GM19324 (cell line): ENCODE measurements around the gene TIMM13.
"Not testable (repeated sequence)": the region's sequence is repeated elsewhere in the genome, so short reads cannot be mapped to it uniquely, and the experiment has no call there.

Experiments used
- ATAC-seq: cut with Tn5 transposase; IDR thresholded peaks from one replicate; pipeline ENCODE4 v1.9.1; 2021; ENCODE audit warnings: mild to moderate bottlenecking, moderate library complexity; ENCODE audit not compliant: unreplicated experiment, low FRiP score

TIMM13 gene

DNA sequence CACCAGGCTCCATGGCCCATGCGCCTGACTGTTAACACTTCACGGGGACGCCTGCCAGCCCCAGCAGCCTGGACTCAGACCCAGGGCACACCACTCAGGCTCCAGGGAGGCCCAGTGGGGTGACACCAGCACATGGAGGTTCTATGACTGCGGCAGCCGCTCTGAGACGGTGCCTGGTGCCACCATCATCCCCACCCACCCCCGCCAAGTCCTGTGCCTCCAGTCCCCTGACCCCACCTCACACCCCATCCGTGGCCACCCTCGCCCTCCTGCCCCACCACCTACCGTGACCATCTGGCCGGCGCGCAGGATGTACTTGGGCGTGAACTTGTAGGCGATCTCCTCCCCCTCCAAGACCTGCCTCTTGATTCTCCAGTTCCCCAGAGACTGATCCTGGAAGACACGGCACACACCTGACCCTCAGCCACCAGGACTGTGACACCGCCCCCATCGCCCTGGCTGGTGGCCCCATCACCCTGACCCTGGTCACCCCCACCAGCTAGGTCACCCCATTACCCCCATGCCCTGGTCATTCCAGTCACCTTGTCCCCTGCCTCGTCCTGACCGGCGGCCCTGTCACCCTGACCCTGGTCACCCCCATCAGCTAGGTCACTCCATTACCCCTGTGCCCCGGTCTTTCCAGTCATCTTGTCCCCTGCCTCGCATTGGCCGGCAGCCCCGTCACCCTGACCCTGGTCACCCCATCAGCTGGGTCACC lies 4.9 kb upstream of the TIMM13 start:
- no peak for ATAC-seq

DNA sequence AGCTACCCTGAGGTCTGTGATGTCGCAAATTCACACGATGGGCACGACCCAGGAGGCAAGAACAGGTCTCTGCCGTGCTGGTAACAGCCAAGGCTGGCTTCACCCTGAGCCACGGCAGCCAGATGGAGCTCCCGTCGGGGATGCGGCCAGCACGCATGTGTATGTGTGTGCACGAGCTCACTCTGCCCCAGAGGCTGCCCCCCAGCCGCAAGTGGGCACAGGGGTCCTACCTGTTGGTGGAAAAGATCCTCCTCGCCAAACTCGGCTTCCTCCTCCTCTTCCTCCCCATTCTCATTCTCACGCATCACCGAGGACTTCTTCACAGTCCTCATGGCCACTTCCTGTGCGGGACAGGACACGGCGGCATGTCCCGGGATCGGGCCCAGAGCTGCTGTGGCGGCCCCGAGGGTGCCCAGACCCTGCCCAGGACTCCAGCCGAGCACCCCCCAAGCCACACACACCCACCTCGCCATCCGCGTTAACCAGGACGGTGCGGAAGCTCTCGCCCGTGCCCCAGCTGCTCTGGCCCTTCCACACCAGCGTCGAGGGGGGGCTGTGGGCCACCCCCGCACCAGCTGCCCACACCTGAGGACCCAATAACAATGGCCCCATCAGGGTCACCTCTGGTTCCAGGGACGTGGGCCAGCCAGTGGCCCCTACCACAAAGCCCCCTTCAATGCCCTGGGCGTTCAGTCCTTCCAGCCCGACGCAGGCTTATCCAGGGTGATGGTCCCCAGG lies 4.1 kb upstream of the TIMM13 start:
- no peak for ATAC-seq

DNA sequence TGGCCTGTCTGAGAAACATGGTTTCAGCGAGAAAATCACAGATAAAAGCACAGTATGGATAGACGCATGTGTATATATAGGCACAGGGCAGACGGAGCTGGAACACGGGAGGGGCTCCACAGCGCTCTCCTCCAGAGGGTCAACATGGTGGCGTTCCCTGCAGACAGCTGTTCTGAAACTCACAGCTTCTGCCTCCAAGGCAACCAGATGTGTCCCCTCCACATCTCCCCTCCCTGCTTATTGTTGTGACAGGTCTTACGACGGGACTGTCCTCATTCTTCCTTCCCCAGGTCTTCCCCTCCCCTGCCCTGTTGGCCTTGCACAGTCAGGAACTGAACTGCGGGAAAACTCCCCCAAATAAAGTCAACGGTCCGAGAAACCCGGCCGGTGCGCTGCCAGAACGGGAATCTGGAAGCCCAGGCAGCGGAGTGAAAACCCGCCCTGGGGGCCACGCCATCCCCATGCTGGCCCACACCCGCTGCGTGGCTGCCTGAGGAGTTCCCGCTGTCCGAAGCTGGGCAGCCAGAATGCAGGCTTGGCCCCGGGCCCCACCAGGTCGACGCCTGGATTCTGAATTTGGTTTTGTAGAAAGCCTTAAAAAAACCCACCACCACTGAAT lies 2.6 kb upstream of the TIMM13 start:
- no peak for ATAC-seq

DNA sequence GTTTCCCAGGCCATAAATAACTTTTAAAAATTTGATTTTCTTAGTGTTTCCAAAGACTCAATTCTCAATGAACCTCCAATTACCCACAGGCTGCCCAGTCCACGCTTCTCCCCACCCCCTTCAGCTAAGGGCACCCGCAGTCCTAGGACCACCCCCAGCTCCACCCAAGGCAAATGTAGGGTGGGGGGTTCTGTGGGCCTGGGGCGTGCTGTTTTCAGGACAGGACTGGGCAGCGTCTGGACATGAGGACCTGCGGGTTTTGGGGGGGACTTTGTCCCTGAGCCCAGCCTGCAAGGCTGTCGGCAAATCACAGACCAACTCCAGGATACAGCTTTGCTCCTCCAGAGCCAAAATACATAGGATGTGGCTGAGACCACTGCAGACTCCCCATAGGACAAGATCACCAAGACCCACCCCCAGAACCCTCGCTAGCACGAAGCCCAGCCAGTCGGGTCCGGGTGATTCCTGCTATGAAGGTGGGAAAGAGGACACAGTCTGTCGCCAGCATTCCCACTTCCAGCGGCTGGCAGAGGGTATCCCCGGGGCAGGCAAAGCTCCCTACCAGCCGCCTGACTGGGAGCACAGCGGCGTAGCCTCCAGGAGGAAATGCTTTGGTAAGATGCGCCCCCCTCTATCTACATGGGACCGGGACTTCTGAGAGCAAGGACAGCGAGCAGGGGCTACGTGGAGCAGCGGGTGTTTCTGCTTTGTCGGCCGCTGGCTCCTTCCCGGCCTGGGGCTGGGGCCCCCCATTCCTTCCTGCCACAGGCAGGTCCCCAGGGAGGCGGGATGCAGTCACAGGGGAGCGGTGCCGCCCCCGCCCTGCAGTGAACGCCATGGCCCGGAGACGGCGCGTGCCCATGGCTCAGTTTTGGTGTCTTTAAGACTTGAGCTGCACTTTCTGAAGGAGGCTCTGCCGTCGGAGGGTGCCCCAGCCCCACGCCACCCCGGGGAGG lies 1.6 kb upstream of the TIMM13 start:
- no peak for ATAC-seq

DNA sequence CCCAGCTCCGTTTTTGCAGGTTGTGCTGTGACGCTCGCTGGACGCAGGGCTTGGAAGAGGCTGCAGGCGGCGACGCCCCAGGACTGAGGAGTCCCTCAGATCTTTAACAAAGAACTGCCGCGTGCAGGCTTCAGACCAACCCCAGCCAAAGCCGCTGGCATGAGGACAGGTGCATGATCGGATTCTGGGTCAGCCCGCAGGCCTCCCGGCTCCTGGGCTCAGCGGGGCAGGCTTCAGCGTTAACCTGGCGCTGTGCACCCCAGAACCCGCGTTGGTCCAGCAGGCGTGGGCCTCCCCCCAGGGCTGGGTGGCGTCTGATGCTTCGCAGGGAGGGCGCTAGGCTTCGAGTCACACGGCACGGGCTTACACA lies 920 bp upstream of the TIMM13 start:
- ATAC-seq, result no peak

DNA sequence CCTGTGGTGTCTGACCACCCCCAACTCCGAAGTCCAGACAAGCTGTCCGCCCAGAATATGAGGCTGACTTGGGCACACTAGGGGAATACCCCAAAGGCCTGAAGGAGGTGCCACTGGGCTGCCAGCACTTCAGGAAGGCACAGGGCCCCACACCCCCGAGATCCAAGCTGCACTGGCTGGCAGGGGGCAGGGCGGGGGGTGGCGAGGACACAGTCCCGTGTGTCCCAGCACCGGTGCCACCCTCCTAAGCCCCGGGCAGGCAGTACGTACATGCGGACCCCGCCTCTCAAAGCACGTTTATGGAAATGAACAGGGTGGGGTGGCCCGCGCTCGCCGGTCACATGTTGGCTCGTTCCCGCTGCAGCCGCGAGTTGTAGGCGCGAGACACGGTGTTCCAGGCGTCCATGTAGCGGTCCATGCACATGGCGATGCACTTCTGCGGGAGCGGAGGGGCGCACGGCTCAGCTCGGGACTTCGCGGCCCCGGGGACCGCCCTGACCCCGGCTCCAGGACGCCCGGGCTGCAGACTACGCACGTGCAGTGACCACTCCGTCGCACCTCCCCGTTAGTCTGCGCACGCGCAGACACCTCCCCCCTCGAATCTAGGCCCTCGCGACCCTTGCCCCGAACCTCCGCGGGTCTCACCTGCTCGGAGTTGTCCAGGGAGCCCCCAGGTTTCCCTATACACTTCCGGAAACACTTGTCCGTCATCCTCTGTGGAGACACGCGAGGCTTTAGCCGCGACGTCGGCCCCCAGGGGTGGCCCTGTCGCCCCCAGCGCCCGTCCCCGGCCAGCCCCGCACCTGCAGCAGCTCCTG lies 566 bp downstream of the TIMM13 start:
- peak; percentile 7 for ATAC-seq

DNA sequence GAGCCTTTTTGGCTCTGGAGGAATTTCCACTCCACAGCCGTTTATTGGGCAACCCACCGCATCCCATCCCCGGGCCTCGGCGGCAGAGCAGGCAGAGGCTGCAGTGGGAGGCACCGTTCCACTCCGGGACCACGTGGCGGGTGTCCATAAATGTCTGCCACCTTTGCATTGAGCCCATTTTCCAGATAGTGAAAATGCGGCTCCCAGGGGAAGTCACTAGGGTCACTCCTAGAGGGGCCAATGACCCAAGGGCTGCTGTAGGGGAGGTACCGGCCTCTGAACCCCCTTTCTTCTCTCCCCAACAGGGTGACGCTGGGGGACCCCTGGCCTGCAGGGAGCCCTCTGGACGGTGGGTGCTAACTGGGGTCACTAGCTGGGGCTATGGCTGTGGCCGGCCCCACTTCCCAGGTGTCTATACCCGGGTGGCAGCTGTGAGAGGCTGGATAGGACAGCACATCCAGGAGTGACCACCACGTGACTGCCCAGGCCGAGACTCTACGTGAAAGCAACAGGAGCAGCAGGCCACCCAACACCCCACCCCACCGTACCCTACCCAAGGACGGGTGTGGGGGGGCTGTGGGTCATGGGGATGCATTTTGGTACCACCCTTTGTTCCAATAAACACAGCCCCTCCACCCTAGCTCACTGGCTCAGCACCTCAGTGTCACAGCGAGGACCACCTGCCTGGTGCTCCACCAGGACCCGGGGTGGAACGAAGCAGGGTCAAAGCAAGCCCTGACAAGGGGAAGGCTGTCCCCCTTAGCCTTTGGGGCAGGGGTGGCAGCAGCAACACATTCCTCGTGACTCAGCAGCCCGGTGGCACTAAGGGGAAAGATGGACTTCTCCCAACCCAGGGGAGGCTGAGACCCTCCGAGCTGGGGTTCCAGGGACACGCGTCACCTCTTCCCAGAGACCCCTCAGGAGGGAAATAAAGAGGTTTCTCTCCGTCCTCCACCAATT lies 1.5 kb downstream of the TIMM13 start:
- ATAC-seq, result no peak

DNA sequence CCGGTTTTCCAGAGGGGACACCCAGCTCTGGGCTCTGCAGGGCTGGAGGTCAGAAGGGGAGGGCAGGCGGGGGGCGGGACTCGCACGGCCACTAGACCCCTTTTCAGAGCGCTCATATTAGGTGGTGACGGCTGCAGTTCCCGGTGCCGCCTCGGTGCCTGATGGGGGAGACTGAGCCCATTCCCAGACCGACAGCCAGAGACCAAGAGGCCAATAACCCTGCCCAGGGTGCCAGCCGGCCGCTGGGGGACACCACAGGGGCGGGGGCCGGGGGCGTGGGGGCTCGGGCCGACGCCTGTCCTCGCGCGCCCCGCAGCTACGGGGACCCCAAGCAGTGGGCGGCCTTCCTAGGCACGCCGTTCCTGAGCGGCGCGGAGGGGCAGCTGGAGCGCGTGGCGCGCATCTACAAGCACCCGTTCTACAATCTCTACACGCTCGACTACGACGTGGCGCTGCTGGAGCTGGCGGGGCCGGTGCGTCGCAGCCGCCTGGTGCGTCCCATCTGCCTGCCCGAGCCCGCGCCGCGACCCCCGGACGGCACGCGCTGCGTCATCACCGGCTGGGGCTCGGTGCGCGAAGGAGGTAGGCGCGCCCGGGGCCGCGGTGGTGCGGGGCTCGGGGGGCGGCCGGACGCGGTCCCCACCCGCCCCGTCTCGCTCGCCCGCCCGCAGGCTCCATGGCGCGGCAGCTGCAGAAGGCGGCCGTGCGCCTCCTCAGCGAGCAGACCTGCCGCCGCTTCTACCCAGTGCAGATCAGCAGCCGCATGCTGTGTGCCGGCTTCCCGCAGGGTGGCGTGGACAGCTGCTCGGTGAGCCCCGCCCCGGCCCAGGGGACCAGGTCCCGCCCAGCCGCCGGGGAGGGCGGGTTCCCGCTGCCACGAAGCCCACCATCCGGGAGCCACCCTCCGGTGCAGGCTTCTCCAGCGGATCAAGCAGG lies 2.4 kb downstream of the TIMM13 start:
- ATAC-seq, result no peak

DNA sequence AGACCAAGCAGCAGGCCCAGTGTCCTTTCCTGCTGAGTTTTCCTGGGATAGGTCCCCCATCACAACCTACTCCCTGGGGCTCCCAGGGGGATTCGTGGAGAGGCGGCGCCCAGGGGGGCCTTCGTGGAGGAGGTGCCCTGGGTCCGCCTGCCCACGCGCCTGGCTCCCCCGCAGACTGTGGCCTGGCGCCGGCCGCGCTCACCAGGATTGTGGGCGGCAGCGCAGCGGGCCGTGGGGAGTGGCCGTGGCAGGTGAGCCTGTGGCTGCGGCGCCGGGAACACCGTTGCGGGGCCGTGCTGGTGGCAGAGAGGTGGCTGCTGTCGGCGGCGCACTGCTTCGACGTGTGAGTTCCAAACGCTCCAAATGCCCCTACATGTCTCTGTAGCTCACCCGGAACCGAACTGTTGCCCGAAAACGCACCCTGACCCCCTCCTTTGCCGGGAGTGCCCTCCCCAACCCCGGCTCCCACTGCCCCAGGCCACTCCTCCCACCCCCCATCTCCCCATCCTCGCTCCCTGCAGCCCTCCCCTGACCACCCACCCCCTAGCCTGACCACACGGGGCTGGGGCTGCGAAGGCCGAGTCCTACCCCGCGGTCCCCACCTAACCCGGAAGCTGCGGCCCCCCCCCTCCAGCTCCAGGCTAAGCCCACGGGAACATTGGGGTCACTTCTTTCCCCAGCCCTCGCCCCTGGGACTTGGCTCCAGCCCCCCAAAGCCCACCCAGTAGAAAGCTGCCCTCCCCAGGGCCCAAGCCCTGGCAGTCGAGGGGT lies 3.3 kb downstream of the TIMM13 start:
- ATAC-seq, result no peak

DNA sequence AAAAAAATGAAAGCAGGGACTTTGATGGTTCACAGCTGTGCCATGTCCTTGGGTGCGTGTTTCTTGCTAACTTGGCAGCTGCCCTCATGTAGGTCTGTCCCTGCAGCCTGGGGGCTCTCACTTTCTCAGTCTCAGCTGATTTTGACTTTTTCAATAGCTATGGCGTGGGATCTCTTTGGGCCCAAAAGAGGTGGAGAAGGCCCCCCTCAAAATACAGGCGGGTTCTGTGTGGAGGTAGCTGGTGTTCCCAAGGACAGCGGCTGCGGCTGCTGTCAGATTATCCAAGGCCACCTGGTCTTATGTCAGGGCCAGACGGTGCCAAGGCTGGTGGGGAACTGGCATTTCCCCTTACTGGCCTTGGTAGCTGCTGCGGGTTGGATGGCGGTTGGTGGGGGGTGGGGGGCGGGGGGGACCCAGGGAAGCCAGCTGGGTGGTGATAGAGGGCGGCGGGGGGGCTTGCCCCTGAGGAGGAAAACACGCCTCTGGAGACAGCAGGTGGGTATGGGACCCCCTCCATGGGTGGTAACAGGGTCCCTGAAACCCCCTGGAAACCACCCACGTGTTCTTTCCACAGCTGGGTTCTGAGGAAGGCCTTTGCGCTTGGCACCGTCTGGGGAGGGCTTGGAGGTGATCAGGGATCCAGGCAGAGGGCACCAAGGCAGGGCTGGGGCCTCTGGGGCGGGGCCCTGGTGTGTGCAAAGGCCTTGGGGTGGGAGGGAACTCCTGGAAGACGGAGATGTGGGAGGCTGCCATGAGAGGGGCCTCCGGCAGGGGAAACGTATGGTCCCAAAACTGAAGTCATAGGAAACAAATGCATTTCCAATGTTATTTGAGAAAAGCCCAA lies 4.1 kb downstream of the TIMM13 start:
- no peak for ATAC-seq

DNA sequence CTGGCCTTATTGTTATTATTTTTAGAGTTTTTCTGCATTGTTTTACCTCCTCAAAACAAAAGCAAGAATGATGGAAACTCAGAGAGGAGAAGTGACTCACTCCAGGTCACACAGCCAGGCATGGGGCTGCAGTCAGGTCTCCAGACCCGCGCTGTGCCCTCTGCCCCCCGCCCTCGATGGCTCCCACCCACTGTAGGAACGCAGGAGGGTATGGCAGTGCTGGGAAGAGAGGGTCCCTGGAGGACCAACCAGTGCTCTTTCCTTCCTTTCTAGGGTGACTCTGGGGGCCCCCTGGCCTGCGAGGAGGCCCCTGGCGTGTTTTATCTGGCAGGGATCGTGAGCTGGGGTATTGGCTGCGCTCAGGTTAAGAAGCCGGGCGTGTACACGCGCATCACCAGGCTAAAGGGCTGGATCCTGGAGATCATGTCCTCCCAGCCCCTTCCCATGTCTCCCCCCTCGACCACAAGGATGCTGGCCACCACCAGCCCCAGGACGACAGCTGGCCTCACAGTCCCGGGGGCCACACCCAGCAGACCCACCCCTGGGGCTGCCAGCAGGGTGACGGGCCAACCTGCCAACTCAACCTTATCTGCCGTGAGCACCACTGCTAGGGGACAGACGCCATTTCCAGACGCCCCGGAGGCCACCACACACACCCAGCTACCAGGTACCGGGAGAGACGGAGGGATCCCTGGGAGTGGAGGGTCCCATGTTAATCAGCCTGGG lies 5.6 kb downstream of the TIMM13 start:
- ATAC-seq, result no peak

DNA sequence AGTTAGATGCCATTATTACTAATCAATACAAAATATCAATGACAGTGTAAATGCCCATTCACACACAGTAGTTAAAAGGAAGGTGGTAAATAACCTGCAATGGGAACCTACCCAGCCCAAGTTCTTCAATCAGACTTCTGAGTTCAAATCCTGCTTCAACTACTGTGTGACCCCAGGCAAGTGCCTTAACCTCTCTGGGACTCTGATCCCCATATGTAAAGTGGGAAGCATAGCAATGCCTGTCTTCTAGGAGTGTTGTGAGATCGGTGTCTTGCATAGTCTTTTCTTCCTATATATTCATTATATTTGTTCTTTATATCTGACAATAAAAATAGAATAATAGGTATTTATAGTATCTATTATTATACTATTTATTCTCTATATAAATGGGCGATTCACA lies 6.9 kb downstream of the TIMM13 start:
- no peak for ATAC-seq

DNA sequence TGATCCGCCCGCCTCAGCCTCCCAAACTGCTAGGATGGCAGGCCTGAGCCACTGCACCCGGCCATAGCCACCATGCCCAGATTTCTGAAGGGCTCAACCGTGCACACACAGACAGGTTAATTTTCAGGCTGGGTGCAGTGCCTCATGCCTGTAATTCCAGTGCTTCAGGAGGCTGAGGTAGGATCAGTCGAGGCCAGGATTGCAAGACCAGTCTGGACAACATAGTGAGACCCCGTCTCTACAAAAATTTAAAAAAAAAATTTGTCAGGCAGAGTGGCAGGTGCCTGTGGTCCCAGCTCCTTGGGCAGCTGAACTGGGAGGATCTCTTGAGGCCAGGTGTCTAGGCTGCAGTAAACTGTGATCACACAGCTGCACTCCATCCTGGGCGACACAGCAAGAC lies 7.6 kb downstream of the TIMM13 start:
- ATAC-seq, result no peak

DNA sequence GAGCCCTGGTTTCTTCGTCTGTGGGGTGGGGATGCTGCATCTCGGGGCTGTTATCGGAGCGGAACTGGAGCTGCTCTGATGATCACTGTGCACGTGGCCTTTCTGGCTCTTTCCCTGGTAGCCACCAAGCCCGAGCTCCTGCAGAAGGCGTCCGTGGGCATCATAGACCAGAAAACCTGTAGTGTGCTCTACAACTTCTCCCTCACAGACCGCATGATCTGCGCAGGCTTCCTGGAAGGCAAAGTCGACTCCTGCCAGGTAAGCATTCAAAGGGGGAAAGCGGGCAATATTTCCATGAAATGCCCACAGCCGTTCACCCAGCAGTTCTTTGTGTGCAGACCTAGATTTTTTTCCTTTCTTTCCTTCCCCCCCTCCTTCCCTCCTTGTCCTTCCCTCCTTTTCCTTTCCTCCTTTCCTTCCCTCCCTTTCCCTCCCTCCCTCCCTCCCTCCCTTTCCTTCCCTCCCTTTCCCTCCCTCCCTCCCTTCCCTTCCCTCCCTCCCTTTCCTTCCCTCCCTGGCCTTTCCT lies 9.4 kb downstream of the TIMM13 start:
- no peak for ATAC-seq

DNA sequence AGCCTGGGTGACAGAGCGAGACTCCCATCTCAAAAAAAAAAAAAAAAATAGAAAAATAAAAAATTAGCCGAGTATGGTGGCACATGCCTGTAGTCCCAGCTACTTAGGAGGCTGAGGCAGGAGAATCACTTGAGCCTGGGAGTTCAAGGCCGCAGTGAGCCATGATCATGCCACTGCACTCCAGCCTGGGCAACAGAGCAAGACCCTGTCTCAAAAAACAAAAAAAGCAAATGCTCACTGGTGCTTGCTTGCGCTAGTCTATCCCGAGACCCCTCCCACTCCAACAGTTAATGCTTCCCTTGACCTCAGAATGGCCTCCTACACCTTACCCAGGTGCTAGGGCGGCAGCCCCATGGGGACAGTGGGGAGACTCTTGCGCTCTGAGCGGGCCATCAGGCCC lies 9.9 kb downstream of the TIMM13 start:
- ATAC-seq, result not testable (repeated sequence)
